HG02981 (cell line): ENCODE measurements around the gene EXOC3L4.

Experiments
- ATAC-seq: cut with Tn5 transposase; IDR thresholded peaks from one replicate; pipeline ENCODE4 v1.9.1; 2021; ENCODE audit warnings: mild to moderate bottlenecking, moderate library complexity; ENCODE audit not compliant: unreplicated experiment

EXOC3L4 gene

DNA sequence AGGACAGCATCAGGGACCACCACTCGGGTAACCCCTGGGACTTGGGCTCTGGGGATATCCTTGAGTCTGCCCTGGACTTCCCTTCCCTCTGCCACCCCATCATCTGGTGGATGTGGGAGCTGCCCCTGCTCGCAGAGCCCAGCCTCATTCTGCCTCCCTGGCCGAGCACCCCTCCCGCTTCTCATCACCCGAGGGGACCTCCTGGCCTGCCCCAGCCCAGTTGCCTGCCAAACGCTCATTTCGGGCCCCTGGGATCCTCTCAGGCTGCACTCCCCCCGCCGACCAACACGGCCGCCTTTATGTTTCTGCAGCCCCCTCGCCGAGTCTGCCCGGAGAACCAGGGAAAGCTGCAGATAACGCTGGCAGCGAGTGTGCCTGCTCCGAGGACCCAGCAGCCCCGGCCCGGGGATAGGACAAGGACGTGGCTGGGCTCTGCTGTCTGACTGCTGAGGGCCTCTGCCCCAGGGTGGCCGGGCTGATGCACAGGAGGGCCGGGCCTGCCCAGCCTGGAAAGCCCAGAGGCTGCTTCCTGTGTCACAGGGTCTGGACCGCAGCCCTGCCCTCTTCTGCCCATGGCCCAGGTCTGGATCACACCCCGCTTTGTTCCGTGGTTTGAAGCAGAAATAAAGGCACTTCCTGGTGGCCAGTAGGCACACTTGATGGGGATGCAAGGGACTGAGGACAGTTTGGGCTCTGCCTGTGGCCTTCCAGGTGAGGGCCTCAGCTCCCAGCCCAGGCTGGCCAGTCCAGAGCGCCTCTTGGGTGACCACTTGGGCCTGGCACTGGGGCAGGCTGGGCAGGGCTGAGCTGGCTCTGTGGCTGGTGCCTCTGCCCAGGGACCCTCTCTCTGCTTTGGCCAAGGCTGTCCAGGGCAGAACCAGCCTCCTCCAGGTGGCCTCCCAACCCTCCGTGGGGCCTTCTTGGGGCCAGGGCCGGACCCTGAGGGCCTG is 4.9 kb upstream of the EXOC3L4 start:
- ATAC-seq, result no peak

- no peak for ATAC-seq
These were observed 4.0 kb upstream of the EXOC3L4 start for GRCh38 chr14:103090481-103091020.

GRCh38 chr14:103091041-103091882 is 3.3 kb upstream of the EXOC3L4 start:
- peak; percentile 51 for ATAC-seq

GRCh38 chr14:103091883-103092222 is 2.7 kb upstream of the EXOC3L4 start:
- no peak for ATAC-seq

DNA sequence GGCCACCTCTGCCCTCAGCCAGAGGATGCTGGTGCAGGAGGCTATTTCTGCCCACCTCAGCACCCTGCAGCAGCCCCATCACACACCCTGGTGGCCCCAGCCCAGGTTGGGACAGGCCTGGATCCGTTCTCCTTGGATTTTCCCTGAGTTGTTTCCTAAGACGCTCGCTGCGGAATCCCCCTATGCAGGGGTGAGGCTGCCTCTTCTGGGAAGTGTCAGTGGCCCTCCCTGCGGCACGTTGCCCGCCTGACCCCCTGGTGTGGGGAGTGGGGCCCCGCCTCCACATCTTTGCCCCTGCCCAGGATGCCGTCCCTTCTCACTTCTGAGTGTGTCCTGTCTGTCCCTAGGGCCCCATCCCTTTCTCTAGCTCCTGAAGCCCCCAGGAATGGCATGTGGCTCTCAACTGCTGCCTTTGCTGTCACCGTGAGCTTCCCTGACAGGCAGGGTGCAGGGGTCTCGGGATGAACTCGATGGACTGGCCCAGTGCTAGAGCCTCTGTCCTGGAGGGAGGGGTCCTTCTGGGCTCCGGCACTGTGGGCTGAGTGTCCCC is 594 bp upstream of the EXOC3L4 start:
- ATAC-seq, result no peak

DNA sequence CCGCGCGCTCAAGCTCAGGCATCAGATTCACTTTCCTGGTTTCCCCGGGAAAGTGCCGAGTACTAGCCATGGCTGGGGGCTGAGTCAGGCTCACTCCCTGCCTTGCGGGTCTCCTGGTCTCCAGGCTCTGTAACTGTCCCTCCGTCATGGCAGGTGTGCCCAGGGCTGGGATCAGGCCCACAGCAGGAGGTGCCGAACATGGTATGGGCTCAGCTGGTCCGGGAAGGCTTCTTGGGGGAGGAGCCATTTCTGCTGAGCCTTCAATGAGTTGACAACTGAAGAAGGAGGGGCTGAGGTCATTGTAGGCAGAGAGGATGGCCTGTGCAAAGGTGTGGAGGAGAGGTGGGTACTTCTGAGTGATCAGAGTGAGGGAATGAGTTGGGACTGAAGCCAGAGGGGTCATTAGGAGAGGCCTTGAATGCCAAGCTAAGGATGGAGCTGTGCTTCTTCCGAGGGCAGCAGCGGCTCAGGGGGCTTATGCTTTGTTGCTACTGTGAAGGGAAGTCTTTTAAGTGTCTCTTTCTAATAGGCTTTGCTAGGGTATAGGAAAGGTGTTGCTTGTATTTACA is 769 bp downstream of the EXOC3L4 start:
- no peak for ATAC-seq

DNA sequence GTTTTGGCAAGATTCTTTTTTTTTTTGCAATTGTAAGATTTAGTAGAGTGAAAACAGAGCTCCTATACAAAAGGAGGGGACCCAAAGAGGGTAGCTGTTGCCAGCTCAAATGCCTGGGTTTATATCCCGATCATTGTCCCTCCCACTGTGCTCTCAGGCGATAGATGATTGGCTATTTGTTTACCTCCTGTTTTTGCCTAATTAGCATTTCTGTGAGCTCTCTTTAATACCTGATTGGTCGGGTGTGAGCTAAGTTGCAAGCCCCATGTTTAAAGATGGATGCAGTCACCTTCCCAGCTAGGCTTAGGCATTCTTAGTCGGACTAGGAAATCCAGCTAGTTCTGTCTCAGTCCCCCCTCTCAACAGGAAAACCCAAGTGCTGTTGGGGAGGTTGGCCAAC is 1.9 kb downstream of the EXOC3L4 start:
- ATAC-seq, result no peak

DNA sequence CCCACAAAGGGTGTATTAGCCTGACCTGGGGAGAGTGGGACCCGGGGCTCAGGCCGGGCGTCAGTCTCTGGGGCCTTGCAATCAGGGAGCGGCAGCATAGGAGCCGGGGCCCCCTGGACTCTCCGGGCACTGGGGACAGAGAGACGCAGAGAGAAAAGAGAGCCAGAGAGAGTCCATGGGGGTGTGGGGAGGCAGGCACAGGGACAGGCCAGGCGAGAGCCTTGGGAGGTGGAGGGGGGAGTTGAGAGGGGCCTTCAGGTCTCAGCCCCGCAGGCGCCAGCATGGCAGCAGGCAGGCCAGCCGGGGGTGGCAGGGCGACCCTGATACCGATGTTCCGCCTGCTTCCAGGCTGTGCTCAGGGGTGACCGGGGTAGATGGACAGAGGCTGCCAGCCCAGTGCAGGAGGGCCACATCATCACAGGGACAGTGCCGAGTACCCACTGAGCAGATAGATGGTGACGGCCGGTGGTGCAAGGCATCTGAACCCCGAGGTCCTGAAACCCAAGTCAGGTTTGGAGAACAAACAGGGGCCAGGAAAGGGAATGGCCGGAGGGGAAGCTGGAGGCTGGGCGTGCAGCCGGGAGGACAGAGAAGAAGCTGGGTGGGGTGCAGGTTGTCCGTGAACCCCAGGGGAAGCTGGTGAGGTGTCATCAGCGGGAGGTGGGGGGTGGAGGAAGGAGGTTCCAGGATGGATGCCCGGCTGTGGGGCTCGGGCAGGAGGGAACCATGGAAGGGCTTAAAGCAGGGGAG is 2.9 kb downstream of the EXOC3L4 start:
- no peak for ATAC-seq

- ATAC-seq, result no peak
These were observed 3.8 kb downstream of the EXOC3L4 start for GRCh38 chr14:103097994-103098957.

GRCh38 chr14:103099081-103099732 is 4.7 kb downstream of the EXOC3L4 start:
- no peak for ATAC-seq

DNA sequence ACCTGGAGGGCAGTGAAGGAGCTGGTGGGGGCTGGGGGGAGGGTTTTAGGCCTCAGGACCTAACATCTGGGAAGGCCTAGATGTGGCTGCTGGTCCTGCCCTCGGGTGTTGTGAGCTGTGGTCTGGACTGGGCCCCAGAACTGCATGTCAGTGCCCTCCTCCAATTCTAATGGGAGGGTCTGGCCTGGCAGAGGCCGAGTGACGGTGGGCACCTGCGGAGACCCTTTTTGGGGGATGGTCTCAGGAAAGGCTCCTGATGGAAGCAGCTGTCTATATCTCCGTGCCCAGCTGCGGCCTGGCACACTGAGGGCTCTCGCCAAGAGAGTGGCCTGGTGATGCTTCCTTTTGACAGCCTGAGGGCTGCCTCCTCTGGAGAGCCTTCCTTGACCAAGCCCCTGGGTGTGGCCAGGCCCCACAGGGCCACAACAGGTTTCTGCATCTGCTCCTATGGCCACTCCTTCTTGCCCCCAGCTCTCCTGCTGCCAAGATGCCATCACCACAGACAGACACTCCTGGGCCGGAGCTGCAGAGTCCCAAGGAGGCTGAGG is 5.3 kb downstream of the EXOC3L4 start:
- ATAC-seq, result no peak

DNA sequence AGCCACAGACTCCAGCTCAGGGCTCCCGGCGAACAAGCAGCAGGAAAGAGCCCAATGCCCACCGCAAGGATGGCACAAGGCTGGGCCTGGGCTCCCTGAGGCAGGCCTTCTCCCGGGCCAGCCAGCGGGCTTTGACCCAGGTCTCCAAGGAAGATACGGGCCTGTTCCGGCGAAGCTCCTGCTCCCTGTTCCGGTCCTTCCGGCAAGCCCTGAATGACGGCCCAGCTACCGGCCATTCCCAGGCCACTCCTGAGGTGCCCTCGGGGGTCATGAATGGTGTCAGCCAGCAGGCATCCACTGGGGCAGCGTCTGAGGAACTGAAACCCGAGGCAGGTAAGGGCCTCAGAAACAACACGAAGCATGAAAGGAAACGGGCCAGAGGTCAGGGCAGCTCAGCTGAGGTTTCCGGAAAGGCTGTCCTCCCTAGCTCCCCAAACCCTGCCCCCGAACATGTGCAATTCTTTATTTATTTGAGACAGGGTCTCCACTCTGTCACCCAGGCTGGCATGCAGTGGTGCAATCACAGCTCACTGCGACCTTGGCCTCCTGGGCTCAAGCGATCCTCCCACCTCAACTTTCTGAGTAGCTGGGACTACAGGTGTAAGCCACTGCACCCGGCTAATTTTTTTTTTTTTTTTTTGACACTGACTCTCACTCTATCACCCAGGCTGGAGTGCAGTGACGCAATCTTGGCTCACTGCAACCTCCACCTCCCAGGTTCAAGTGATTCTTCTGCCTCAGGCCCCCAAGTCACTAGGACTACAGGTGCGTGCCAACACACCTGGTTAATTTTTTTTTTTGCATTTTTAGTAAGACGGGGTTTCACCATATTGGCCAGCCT is 6.0 kb downstream of the EXOC3L4 start:
- no peak for ATAC-seq

DNA sequence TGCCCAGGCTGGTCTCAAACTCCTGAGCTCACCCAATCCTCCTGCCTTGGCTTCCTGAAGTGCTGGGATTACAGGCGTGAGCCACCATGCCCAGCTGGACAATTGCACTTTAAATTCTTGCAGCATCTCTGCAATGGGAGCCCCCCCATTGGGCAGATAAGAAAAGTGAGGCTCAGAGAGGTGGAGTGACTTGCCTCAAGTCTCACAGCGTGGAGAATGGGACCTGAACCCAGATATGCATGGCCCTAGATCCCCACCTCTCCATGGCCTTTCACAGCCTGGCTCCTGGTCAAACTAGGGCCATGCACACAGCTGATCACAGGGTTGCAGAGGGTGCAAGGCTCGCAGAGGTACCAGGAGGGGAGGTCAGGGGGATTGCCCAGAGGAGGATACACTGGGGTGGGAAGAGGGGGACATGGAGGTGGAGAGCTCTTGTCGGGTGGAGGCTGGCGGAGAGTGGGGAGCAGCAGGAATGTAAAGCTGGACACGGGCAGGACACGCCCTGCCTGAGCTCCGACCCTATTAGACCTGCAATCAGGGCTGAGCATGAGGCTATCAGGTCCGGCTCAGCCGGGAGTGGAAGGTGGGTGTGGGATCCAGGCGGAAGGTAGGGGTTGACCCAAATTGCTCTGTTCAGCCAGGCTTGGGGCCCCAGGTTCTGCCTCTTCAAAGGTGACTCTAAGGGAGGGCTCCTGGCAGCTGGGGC is 6.9 kb downstream of the EXOC3L4 start:
- no peak for ATAC-seq

DNA sequence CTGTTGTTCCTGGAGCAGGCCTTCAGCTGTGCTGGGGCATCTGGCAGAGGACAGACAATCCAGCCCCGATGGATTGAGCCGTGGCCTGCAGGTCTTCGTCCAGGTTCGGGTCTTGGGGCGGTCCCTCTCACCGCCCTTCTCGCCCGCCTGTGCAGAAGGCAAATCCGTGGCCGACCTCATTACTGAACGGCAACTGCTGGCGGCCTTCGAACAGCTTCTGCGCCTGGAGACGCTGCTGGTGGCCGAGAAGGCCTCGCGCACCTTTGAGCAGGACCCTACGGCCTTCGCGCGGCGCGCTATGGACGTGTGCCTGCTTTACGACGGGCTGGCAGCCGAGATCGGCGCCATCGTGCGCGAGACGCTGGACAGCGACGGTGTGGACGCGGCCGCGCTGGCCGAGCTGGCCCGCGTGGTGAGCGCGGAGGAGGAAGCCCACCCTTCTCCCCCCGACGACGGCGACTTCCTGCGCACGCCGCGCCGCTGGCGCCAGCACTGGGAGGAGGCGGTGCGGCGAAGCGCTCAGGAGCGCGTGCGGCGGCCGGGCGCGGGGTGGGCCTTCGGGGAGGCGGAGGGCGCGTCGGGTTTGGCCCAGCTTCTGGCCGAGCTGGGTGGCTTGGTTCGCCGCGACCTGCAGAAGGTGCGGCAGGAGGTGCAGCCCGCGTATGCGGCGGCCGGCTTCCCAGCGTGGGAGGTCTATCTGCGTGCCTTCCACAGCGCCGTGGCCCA is 7.6 kb downstream of the EXOC3L4 start:
- ATAC-seq, result no peak

- no peak for ATAC-seq
These were observed 8.2 kb downstream of the EXOC3L4 start for GRCh38 chr14:103102689-103103260.
